OCI-LY1 (cell line): ENCODE measurements around the gene TNFRSF12A.

Experiments
- CTCF ChIP-seq: fragments of 200-600 bp; sonication (generic), shearing (Covaris generic); IDR thresholded peaks from 2 replicates; pipeline ENCODE4 v1.5.1; 2017; ENCODE audit warnings: mild to moderate bottlenecking, antibody characterized with exemption, low read length, moderate library complexity, mixed read lengths
- EZH2 ChIP-seq: fragments of 200-600 bp; sonication (generic), shearing (Covaris generic); IDR thresholded peaks from 2 replicates; pipeline ENCODE4 v1.8.0; 2017; ENCODE audit warnings: borderline replicate concordance, mixed run types, mild to moderate bottlenecking, antibody characterized with exemption, low read length, moderate library complexity, mixed read lengths

GRCh38 chr16:3057181-3058138 is 37.3 kb downstream of the TNFRSF12A start:
- TF ChIP-seq CTCF: no peak
- no peak for TF ChIP-seq EZH2
